Hematopoietic multipotent progenitor cell (in vitro differentiated cells): ENCODE results near the gene VENTX. TPM values are rescaled to one million over a fixed set of nuclear protein-coding genes. Genes with fewer than 3 reads are reported as not detected.
A peak's percentile ranks its signal among the peaks of the same experiment; 100 is the strongest.
"Not testable (repeated sequence)": the region's sequence is repeated elsewhere in the genome, so short reads cannot be mapped to it uniquely, and the experiment has no call there.

ENCODE experiments used
- DNase-seq, 3 donors: peaks; one replicate each; pipeline ENCODE4 v3.0.0-alpha.2; 2011 to 2015; ENCODE audit warnings: low read depth in 2 of 3, low spot score in 2 of 3
- total RNA-seq: library from RNA; depleted of rRNA; stranded (reverse); fragments of >200 nt; gene quantifications from one replicate; pipeline ENCODE4 v1.2.3, GENCODE V29; 2012

Gene VENTX
- total RNA-seq, 1 donor: 0.27 TPM

DNA sequence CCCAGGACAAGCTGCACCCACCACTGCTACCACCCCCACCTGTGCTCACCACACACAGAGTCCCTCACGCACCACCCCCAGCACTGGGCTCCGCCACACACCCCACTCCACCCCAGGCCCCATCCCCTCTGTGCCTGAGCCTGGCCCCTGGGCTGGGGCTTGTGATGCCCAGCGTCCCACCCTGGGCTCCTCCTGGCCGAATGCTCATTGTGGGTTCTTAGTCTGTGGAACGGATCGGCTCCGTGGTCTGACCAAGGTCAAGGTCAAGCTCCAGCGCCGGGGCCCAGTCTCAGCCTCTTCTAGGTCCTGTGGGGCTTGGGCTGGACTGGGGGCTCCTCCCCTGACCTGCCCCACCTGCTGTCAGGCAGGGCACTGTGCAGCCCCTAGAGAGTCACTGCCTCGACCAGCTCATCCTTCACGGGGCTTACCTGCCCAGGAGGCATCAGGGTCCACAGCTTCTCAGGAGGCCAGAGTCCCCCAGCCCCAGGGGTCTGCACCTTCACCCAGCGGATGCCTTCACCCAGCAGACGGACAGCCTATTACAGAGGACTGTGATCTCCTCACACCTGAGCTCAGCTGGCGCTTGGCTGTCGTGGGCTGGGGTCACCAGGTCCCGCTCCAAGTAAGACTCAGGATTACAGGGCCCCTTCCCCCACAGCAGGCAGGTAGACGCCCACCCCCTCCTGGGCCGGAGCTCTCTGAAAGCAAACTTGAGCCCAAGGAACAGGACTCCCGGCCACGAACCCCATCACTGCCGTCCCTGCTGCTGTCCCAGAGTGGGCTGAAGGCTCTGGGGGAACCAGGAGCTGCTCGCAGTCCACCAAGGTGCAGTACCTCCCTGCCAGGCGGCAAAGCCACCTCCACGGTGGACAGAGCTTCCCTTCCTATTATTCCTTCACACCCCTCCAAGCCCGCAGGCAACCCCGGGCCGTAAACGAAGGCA lies 22.9 kb upstream of the VENTX start:
- no peak for DNase-seq

DNA sequence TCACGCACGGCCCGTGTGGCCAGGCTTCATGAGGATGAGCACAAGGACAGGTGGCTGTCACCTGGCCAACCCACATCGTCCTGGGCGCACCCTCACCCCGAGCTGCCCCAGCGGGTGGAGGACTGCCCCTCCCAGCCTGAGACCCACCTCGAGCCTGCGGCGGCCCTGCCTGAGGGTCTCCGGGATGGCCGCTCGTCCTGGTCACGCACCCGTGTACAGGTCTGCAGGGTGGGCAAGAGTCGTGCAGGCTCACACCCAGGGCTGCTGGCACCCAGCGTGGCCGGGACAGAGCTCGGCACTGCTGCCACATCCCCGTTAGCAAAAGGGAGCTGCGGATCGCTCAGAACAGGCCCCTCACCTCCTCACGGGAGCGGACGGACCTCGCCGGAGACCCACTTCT lies 22.1 kb upstream of the VENTX start:
- no peak for DNase-seq

DNA sequence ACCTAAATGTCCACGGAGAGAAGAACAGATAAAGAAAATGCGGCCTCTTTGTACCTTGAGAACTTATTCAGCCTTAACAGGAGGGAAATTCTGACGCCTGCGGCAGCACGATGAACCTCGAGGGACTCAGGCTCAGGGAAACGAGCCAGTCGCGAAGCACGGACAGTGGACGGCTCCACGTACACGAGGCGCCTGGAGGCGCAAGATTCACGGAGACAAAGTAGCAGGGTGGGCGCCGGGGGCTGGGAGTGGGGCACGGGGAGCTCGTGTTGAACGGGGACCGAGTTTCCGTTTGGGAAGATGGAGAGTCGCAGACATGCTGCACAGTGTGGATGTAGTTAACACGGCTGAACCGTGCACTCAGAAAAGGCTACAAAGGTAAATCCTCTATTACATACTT lies 20.9 kb upstream of the VENTX start:
- DNase-seq: no peak

DNA sequence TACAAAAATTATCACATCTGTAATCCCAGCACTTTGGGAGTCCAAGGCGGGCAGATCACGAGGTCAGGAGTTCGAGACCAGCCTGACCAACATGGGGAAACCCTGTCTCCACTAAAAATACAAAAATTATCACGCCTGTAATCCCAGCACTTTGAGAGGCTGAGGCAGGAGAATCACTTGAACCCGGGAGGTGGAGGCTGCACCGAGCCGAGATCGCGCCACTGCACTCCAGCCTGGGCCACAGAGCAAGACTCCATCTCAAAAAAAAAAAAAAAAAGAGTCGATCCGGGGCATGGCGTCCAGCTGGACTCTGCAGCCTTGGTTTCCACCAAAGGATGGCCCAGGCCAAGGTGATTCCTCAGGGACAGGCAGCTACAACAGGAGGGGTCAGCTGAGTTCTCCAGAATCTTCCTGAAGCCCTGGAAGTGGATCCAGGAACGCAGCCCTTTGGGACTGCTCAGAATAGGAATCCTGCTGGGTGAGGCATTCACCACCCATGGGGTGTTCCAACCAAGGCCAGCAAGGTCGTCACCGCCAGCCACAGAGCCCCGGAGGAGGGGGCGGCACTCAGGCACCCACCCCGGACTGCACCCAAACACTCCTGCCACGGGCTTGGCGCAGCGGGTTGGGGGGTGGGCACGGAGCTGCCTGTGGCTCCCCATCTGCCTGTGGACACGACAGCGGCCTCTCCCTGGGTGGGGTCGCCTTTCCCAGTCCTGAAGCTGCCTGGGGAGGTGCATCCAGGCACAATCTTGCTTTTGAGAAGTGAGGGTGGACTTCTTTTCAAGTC lies 19.7 kb upstream of the VENTX start:
- no peak for DNase-seq

DNA sequence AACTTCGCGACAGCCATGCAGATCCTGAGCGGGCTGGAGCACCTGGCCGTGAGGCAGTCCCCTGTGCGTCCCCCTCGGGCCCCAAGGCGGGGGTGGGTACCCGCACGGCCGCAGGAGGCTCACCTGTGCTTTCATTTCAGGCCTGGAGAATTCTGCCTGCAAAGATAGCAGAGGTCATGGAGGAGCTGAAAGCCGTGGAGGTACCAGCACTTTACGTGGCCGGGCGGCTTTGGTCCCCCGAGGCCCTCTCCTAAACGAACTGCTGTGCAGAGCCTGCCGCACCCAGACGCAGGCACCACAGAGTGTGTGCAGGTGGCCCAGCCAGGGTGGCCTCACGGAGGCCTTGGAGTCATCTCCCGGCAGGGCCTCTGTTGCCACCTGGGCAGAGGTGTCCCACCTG lies 18.8 kb upstream of the VENTX start:
- no peak for DNase-seq

DNA sequence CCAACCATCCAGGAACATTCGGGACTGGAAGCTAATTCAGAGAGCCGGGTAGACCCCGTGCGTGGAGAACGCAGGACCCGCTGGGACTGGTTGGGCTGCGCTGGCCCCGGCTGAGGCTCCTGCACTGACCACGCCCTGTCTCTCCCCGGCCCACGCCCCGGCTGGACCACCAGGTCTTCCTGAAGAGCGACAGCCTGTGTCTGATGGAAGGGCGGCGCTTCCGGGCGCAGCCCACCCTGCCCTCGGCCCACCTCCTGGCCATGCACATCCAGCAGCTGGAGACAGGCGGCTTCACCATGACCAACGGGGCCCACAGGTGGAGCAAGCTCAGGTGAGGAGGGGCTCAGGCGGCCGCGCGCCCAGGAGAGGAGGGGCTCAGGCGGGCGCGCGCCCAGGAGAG lies 17.9 kb upstream of the VENTX start:
- DNase-seq: no peak

DNA sequence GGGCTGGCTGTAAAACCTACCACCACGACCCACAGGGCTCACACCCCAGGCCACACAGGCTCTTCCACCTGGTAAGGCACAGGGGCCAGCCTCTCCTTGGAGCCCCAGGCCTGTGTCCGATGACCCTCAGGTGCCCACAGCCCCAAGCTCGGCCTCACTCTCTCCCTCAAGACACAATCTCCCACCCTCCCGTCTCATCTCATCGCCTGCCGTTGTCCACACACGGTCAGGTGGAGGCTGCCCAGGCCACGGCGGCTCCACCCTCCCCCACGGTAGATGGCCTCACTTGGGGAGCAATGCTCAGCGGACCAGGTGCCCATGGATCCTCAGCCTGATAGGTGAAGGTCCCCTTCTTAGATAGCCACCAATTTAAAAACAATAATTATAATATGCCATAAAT lies 16.3 kb upstream of the VENTX start:
- DNase-seq: no peak

DNA sequence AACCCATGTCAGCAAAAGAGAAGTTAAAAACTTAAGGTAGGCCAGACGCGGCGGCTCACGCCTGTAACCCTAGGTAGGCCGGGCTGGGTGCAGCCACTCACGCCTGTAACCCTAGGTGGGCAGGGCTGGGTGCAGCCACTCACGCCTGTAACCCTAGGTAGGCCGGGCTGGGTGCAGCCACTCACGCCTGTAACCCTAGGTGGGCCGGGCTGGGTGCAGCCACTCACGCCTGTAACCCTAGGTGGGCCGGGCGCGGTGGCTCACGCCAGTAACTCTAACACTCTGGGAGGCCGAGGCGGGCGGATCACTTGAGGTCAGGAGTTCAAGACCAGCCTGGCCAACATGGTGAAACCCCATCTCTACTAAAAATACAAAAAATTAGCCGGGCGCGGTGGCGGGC lies 15.9 kb upstream of the VENTX start:
- not testable (repeated sequence) for DNase-seq

DNA sequence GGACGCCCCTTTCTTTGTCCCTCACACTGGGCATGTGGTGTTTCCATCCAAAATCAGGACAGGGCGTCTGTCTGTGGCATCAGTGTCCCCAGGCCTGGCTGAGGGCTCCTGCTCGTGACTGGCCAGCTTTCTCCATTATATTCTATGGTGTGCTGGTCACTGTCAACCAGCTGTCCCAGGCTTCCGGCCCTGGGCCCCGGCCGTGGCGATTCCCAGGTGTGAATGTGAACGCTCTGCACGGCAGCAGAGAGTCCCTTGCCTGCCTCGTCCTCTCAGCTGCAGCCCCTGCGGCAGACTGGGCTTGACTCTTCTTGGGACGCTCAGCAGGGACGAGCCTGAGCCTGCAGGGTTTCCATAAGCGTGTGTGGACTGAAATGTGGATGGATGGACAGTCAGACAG lies 13.6 kb upstream of the VENTX start:
- no peak for DNase-seq

DNA sequence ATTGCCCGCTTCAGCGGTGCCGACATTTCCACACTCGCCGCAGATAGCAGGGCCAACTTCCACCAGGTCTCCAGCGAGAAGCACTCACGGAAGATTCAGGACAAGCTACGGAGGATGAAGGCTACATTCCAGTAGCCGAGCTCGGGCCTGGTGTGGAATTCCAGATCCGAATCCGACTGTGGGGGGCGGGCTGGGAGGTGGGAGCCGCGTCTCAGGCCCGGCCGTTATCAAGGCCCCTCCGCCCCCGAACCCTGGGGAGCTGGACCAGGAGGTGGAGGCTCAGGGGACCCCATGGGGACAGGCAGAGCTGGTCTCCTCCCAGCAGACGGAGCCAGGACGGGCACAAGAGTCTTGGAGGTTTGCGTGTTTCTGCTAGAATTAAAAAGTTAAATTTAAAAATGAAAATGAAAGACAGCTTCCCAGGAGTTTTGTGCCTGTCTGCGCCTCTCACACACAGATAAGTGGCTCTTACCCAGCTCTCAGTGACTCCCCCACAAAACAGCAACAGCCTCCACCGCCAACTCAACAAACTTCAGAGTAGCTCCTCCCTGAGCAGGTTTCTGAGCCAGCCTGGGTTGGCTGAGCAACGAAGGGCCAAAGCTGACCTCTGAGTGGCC lies 12.8 kb upstream of the VENTX start:
- no peak for DNase-seq

DNA sequence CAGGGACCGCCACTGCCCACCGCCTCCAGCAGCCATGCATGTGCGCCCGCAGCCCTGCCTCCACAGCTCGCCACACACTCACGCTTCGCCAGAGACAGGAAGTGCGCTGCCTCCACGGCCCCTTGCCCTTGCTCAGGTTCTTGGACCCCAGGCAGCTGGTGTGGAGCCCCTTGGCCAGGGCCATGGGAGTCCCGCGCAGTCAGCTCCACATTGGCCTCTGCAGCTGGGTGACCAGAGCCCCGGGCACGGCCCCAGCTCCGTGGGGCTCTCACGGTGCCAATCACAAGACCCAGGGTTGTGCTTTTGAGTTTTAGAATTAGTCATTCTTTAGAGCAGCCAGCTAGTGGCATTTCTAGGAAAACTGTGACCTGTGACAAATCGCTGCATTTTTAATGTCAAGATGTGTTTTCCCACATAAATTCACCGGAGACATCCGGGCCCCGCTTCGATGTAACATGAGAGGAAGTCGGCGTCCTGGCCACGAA lies 11.9 kb upstream of the VENTX start:
- DNase-seq: no peak

DNA sequence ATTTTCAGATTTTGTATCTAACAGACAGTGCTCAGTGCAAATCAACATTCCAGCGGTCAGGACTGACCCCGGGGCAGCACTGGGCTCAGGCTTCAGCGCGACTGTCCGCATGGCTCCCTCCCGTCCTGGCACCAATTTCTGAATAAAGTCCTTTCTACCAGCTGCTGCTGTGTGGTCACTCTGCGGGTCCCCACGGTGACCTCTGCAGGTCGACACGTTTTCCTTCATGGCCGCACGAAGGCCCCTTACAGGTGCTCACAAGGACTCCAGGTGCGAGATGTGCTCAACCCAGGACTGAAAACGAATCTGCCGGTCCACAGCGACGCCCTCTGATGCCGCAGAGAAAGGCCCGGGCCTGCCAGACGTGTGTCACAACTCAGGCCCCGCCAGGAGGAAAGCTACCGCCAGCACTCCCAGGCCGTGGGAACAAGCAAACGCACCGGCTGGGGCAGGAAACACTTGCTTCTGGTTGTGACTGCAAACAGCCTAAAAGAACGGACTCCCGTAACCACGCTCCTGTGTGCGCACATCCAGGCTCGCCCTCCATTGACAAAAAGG lies 11.3 kb upstream of the VENTX start:
- peak in 1 of 3 donors; percentile 57 for DNase-seq

DNA sequence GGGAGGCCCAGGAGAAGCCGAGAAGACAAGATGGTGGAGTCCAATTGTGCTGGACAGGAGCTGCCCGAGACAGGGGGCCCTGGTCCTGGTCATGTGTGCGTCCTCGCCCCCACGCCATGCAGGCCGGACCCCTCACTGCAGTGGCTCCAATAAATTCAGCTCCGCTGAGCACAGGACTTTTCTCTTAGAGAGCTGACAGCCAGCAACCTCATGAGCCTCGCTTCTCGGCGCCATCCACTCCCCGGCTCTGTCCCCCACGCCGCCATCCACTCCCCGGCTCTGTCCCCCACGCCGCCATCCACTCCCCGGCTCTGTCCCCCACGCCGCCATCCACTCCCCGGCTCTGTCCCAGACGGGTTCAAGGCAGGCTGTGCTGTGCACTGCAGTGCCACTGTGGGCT lies 10.4 kb upstream of the VENTX start:
- DNase-seq: no peak

DNA sequence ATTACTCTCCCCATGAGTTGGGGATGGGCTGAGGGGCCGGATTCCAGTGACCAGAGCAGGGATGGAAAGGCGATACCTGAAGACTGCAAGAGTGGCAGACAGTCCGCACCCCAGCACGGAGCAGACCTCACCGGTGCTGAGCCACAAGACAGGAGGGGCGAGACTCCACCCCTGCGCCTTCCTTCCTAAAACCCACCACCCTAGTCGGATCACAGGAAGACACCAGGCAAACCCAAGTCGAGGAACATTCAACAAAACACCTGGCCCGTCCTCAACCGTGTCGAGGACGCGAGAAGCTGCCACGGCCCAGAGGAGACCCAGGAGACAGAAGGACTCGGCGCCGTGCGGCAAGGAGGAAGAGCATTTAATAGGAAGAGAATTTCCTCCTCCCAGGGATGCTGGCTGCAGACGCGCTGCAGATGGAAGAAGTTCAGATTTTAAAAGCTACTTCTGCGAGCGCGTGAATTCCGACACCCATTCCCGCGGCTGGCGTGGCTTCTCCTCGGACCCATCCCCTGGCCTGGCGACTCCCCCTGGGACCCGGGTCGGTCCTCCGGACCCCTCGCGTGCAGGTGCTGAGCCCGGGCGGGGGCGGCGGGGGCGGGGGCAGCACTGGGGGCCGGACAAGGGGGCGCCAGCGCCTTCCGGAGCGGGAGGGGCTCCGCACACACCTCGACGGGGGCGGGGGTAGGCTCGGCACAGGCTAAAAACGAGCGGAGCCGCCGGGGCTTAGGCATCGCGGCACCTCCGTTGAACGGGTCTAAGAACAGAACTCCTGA lies 8.2 kb upstream of the VENTX start:
- no peak for DNase-seq

DNA sequence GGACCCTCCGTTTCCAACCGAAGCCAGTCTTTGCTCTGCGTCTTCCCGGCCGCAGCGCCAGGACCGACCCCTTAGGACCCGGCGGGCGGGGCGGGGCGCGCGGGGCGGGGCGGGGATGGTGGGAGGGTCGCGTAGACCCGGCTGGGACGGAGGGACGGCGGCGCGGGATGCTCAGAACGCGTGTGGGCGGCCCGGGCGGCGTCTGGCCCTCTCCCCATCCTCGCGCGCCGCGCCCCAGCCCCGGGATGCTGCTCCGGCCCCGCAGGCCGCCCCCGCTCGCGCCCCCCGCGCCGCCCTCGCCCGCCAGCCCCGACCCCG lies 7.7 kb upstream of the VENTX start, which contains the start of gene UTF1:
Gene UTF1 (plus strand): TSS at position 174 of the 318 bp plus-strand sequence. CDS start 72 bp downstream, at position 246.
- DNase-seq: no peak

DNA sequence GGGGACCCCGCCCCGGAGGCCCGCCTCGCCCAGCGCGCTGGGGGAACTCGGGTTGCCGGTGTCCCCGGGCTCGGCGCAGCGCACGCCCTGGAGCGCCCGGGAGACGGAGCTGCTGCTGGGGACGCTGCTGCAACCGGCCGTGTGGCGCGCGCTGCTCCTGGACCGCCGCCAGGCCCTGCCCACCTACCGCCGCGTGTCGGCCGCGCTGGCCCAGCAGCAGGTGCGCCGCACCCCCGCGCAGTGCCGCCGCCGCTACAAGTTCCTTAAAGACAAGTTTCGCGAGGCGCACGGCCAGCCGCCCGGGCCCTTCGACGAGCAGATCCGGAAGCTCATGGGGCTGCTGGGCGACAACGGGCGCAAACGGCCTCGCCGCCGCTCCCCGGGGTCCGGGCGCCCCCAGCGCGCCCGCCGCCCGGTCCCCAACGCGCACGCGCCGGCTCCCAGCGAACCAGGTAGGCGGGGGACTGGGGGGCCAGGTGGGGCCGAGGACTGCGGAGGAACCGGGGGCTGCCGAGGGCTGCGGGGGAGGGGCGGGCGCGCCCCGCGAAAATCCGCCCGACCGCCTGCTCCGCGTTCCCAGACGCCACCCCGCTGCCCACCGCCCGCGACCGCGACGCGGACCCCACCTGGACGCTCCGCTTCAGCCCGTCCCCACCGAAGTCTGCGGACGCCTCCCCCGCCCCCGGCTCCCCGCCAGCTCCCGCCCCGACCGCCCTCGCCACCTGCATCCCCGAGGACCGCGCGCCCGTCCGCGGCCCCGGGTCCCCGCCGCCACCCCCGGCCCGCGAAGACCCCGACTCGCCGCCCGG lies 7.1 kb upstream of the VENTX start:
- peak in 2 of 3 donors; percentile 76 for DNase-seq

DNA sequence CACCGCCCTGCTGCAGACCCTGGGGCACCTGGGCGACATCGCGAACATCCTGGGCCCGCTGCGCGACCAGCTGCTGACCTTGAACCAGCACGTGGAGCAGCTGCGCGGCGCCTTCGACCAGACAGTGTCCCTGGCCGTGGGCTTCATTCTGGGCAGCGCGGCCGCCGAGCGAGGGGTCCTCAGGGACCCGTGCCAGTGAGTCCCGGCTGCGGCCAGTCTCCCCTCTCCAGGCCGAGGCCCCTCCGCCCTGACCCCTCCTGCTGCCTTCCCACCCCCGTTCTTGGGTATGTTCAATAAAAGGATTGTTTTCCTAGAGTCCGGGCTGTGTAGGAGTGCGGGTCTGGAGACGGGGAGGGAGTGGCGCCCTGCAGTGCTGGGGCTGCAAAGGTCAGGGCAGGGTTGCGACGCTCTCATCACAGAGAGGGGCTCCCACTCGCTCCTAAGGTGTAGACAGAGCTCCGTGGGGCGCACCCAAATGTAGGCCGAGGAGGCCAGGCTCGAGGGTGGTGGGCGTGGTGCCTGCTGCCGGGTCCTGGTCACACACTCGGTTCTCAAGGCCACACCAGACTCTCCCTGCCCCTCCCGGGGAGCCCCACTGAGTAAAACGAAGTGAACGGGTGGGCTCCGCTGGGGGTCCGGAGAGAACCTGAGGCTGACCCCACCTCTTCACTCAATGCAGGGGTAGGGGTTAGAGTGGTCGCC lies 6.3 kb upstream of the VENTX start:
- DNase-seq: no peak

DNA sequence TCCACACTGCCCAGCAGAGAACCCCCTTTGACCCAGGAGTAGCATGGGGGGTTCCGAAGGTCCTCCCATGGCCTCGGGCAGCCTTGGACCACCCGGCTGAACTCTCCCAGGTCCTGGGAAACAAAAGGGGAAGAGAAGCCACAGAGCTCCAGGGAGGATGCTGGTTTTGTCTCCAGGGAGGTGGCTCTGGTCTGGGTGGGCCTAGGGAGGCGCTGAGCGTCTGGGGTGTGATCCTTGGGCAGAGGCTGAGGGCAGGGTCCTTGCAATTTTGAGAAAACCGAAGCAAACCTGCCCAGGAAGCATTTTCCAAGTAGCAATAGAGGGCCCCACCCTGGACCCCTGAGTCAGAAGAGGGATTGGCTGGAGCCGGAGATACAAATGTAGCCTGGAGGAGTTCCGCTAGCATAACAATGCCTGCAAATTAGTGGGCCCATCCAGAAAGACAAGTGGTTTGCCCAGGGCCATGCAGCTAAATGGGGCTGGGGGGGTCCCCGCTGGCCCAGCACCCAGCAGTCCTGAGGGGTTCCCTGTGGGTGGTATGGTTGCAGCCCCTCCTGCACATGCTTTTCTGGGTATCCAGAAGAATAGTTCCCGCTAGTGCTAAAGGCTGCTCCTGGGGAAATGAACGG lies 5.6 kb upstream of the VENTX start:
- no peak for DNase-seq
